PC-3 (cell line): Measurements from ENCODE around the gene KIF3A. TPM values are rescaled to one million over a fixed set of nuclear protein-coding genes. Genes with fewer than 3 reads are reported as not detected.

Source experiments
- ATAC-seq: fragments of 200-7000 bp; cut with Tn5 transposase; 2 replicates; pipeline ENCODE4 v1.9.1; 2020; ENCODE audit warnings: mild to moderate bottlenecking, moderate library complexity
- BruUV-seq: library from RNA; stranded (reverse); fragments of 400-500 nt; replicated peaks from 2 replicates; lab custom pipeline; 2021; lab: Mats Ljungman, UMichigan
- CTCF ChIA-PET: fragments of 300-600 bp; sonication (Branson Sonifier 250); formaldehyde crosslinking; loops from one replicate; lab custom pipeline; 2022; ENCODE audit warnings: antibody characterized with exemption; lab: Charles Lee
- POLR2A ChIA-PET: fragments of 300-600 bp; sonication (Branson Sonifier 250); formaldehyde crosslinking; loops from one replicate; lab custom pipeline; 2022; ENCODE audit warnings: antibody characterized with exemption; ENCODE audit not compliant: unreplicated experiment; lab: Charles Lee
- DNase-seq: peaks from one replicate; pipeline ENCODE4 v3.0.0-alpha.2; 2015
- H2AFZ ChIP-seq: fragments of 300-600 bp; sonication (generic); 2 replicates; pipeline ENCODE4 v1.6.0; 2016; ENCODE audit warnings: antibody characterized with exemption, low read length
- H3F3A ChIP-seq: fragments of 300-600 bp; sonication (generic); one replicate; pipeline ENCODE4 v1.6.0; 2017; ENCODE audit warnings: antibody characterized with exemption, low read length, control low read depth, mild to moderate bottlenecking; ENCODE audit not compliant: unreplicated experiment
- H3K27ac ChIP-seq: fragments of 300-600 bp; sonication (generic); 2 replicates; pipeline ENCODE4 v1.5.1; 2016; ENCODE audit warnings: mild to moderate bottlenecking, low read length
- H3K27me3 ChIP-seq: fragments of 300-600 bp; sonication (generic); 2 replicates; pipeline ENCODE4 v1.6.1; 2016; ENCODE audit warnings: low read length, mixed read lengths
- H3K36me3 ChIP-seq: fragments of 300-600 bp; sonication (generic); 2 replicates; pipeline ENCODE4 v1.6.1; 2016; ENCODE audit warnings: low read depth, mixed run types, low read length, mixed read lengths
- H3K4me1 ChIP-seq: fragments of 300-600 bp; sonication (generic); 2 replicates; pipeline ENCODE4 v1.5.1; 2016; ENCODE audit warnings: low read length; ENCODE audit not compliant: insufficient read depth
- H3K4me2 ChIP-seq: fragments of 300-600 bp; sonication (generic); 2 replicates; pipeline ENCODE4 v1.6.0; 2016; ENCODE audit warnings: low read length
- H3K4me3 ChIP-seq: fragments of 300-600 bp; sonication (generic); 2 replicates; pipeline ENCODE4 v1.5.1; 2016; ENCODE audit warnings: mild to moderate bottlenecking, low read length, mixed read lengths
- H3K79me2 ChIP-seq: fragments of 300-600 bp; sonication (generic); 2 replicates; pipeline ENCODE4 v1.6.1; 2017; ENCODE audit warnings: low read length, mixed read lengths
- H3K9ac ChIP-seq: fragments of 300-600 bp; sonication (generic); 2 replicates; pipeline ENCODE4 v1.6.0; 2016; ENCODE audit warnings: mild to moderate bottlenecking, low read length
- H3K9me2 ChIP-seq: fragments of 300-600 bp; sonication (generic); replicated peaks from 2 replicates; pipeline ENCODE4 v1.6.1; 2016; ENCODE audit warnings: mixed run types, low read length, mixed read lengths
- H3K9me3 ChIP-seq: fragments of 300-600 bp; sonication (generic); 2 replicates; pipeline ENCODE4 v1.6.1; 2016; ENCODE audit warnings: low read length, mixed read lengths
- H4K20me1 ChIP-seq: fragments of 300-600 bp; sonication (generic); 2 replicates; pipeline ENCODE4 v1.6.1; 2016; ENCODE audit warnings: low read length, mixed read lengths
- EZH2 ChIP-seq: fragments of 300-600 bp; sonication (generic); IDR thresholded peaks from one replicate; pipeline ENCODE4 v1.6.1; 2017; ENCODE audit warnings: antibody characterized with exemption, mild to moderate bottlenecking, low read length; ENCODE audit not compliant: unreplicated experiment
- EZH2phosphoT487 ChIP-seq: fragments of 300-600 bp; sonication (generic); IDR thresholded peaks from 2 replicates; pipeline ENCODE4 v1.6.1; 2018; ENCODE audit warnings: mild to moderate bottlenecking, antibody characterized with exemption, low read length, borderline replicate concordance
- intact Hi-C: fragments of 100-400 bp; cut with micrococcal nuclease; formaldehyde crosslinking; loops from 2 replicates; pipeline ENCODE4 v1.9.0; 2023
- total RNA-seq: library from RNA; depleted of rRNA; stranded (reverse); fragments of >200 nt; gene quantifications from 2 replicates; pipeline ENCODE4 v1.2.3, GENCODE V29; 2014; rRNA removed
- TF ChIP-seq, protein P1 (sequence below): fragments of 300-600 bp; sonication (generic); conservative IDR thresholded peaks from 2 replicates; pipeline ENCODE4 v1.5.1; 2017; ENCODE audit warnings: antibody characterized with exemption, low read depth, mild to moderate bottlenecking, low read length

KIF3A gene
- total RNA-seq, 1 experiment from 2014 or later, result 5.7 TPM

DNA sequence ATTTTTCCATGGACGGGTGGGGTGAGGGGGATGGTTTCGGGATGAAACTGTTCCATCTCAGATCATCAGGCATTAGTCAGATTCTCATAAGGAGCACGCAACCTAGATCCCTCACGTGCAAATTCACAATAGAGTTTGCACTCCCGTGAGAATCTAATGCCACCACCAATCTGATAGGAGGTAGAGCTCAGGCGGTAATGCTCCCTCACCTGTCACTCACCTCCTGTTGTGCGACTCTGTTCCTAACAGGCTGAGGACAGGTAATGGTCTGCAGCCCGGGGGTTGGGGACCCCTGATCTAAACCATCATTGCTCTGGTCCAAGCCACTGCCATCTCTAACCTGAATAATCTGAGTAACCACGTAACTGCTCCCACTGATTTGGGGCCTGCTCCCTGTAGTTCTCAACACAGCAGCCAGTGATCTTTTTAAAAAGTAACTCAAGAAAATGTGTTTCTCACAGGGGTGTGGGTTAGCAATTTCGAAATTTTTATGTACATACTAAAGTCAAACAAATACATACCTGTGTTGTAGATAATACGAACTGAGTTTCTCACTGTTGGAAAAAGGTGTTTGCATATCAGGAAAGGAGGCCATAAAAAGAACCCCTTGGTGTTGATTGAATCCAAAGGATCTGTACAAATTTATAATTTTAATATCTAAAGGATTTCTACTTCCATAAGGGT is 90.6 kb downstream of the KIF3A start:
- POLR2A ChIA-PET, result interaction anchor here (0.6 kb wide), 1 partner anchor 747 kb away, joined by 3 read pairs; no protein-coding TSS in a partner anchor
- CTCF ChIA-PET, result no interaction called here

DNA sequence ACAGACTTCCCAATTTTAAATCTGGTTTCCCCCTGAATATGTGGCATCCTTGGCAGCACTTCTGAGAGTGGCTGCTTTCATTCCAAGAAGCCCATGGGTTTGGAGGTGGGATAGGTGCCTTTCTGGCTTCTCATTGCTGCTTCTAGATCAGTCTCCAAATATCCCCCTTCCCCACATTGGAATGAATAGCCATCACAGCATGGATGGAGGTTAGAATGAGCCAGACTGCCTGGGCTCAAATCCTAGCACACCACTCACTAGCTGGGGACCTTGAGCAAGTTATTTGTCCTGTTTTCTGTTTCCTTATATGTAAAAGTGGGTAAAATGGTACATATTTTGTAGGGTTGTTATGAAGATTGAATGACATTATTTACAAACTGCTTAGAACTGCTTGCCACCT is 93.2 kb downstream of the KIF3A start:
- Histone ChIP-seq H3K9ac (no peak overlapping the region), H3K79me2 (no peaks in the 10 kb centered on the region), H3F3A (no peaks in the 10 kb centered on the region), H3K4me1 (no peaks in the 10 kb centered on the region), H3K27me3 (no peaks in the 10 kb centered on the region), H3K4me3 (no peak overlapping the region), H2AFZ (no peak overlapping the region), H3K9me3 (no peaks in the 10 kb centered on the region), H3K4me2 (no peak overlapping the region), H4K20me1 (no peaks in the 10 kb centered on the region), H3K27ac (no peak overlapping the region), H3K9me2 (no peaks in the 10 kb centered on the region), H3K36me3 (no peaks in the 10 kb centered on the region)
- intact Hi-C loops, result no loop called here
- ChIA-PET CTCF (no interaction called here), POLR2A (no interaction called here)
- DNase-seq, result no peak
- BruUV-seq, result no TSS peak
- TF ChIP-seq EZH2phosphoT487 (no peak), EZH2 (no peak)
- TF ChIP-seq, protein P1, sequence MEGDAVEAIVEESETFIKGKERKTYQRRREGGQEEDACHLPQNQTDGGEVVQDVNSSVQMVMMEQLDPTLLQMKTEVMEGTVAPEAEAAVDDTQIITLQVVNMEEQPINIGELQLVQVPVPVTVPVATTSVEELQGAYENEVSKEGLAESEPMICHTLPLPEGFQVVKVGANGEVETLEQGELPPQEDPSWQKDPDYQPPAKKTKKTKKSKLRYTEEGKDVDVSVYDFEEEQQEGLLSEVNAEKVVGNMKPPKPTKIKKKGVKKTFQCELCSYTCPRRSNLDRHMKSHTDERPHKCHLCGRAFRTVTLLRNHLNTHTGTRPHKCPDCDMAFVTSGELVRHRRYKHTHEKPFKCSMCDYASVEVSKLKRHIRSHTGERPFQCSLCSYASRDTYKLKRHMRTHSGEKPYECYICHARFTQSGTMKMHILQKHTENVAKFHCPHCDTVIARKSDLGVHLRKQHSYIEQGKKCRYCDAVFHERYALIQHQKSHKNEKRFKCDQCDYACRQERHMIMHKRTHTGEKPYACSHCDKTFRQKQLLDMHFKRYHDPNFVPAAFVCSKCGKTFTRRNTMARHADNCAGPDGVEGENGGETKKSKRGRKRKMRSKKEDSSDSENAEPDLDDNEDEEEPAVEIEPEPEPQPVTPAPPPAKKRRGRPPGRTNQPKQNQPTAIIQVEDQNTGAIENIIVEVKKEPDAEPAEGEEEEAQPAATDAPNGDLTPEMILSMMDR, result no peak
- ATAC-seq, result no peak

More for the DNA sequence above, 90.6 kb downstream of the KIF3A start:
- TF ChIP-seq EZH2 (no peak), EZH2phosphoT487 (no peak)
- TF ChIP-seq, protein P1, result no peak
- Histone ChIP-seq H3K27ac (no peak overlapping the region), H2AFZ (no peak overlapping the region), H3F3A (no peaks in the 10 kb centered on the region), H3K9me2 (no peaks in the 10 kb centered on the region), H3K4me3 (no peak overlapping the region), H3K4me2 (no peak overlapping the region), H3K9ac (no peak overlapping the region), H4K20me1 (no peaks in the 10 kb centered on the region), H3K9me3 (no peaks in the 10 kb centered on the region), H3K27me3 (no peaks in the 10 kb centered on the region), H3K79me2 (no peaks in the 10 kb centered on the region), H3K36me3 (no peaks in the 10 kb centered on the region), H3K4me1 (no peaks in the 10 kb centered on the region)
- DNase-seq (no peak), ATAC-seq (no peak)
- BruUV-seq, result no TSS peak
- intact Hi-C loops, result no loop called here

Other genes starting within 250 kb of the KIF3A start
- gene IRF1, start 246.8 kb downstream of the KIF3A start, total RNA-seq, result 21.1 and 23.1 TPM in 2 replicates
- gene IL5, start 194.0 kb downstream of the KIF3A start, total RNA-seq, result not detected in 2 replicates
- gene RAD50, start 180.6 kb downstream of the KIF3A start, total RNA-seq, result 3.5 and 6.7 TPM in 2 replicates
- gene IL13, start 79.4 kb downstream of the KIF3A start, total RNA-seq, result not detected in 2 replicates
- gene IL4, start 63.6 kb downstream of the KIF3A start, total RNA-seq, result not detected in 2 replicates
- not detected in 2 replicates for gene CCNI2, start 9.9 kb upstream of the KIF3A start, total RNA-seq
- gene SEPTIN8, start 39.7 kb upstream of the KIF3A start, total RNA-seq, result 21.9 and 29.4 TPM in 2 replicates
- 0.04 TPM in 1 of 2 replicates, not detected in the other for gene SOWAHA, start 75.8 kb upstream of the KIF3A start, total RNA-seq
- 13.6 and 15.7 TPM in 2 replicates for gene SHROOM1, start 93.1 kb upstream of the KIF3A start, total RNA-seq
- gene GDF9, start 128.9 kb upstream of the KIF3A start, total RNA-seq, result not detected in 2 replicates
- gene UQCRQ, start 129.1 kb upstream of the KIF3A start, total RNA-seq, result 190 and 198 TPM in 2 replicates
- 0.36 TPM in 1 of 2 replicates, not detected in the other for gene LEAP2, start 136.1 kb upstream of the KIF3A start, total RNA-seq
- gene AFF4, start 226.1 kb upstream of the KIF3A start, total RNA-seq, result 20.7 and 23.5 TPM in 2 replicates